WTC11 (cell line): ENCODE measurements around the gene TMEM156. TPM values are rescaled to one million over a fixed set of nuclear protein-coding genes. Genes with fewer than 3 reads are reported as not detected.

ENCODE experiments used
- ATAC-seq: fragments of 200-7000 bp; cut with Tn5 transposase; 2 replicates; pipeline ENCODE4 v1.10.0; 2021; ENCODE audit warnings: mild to moderate bottlenecking, moderate library complexity
- CTCF ChIA-PET: fragments of 300-600 bp; sonication (Branson Sonifier 250); formaldehyde crosslinking; loops from one replicate; lab custom pipeline; 2021; ENCODE audit warnings: antibody characterized with exemption; lab: Charles Lee
- POLR2A ChIA-PET: fragments of 350-600 bp; sonication (Branson Sonifier 250); formaldehyde crosslinking; loops from one replicate; lab custom pipeline; 2021; ENCODE audit warnings: antibody characterized with exemption; lab: Charles Lee
- DNase-seq: peaks from one replicate; pipeline ENCODE4 v3.0.0; 2021; ENCODE audit warnings: low spot score
- H3K27ac Mint-ChIP-seq: 2 replicates; pipeline ENCODE4 v1.8.0; 2021; ENCODE audit warnings: mixed read lengths
- H3K27me3 Mint-ChIP-seq: 2 replicates; pipeline ENCODE4 v1.8.0; 2021; ENCODE audit warnings: low read depth, mild to moderate bottlenecking, moderate library complexity, mixed read lengths
- H3K36me3 Mint-ChIP-seq: 2 replicates; pipeline ENCODE4 v1.8.0; 2021; ENCODE audit warnings: mixed read lengths
- H3K4me1 Mint-ChIP-seq: 2 replicates; pipeline ENCODE4 v1.8.0; 2022; ENCODE audit warnings: mixed read lengths
- H3K4me3 Mint-ChIP-seq: 2 replicates; pipeline ENCODE4 v1.8.0; 2021; ENCODE audit warnings: mild to moderate bottlenecking, moderate library complexity, mixed read lengths
- H3K9me3 Mint-ChIP-seq: 2 replicates; pipeline ENCODE4 v1.8.0; 2021; ENCODE audit warnings: mixed read lengths
- ATF1 ChIP-seq: sonication (generic); formaldehyde crosslinking; IDR thresholded peaks from 2 replicates; pipeline ENCODE4 v1.8.1; 2023; ENCODE audit warnings: mild to moderate bottlenecking, moderate library complexity, missing genetic modification reagents
- ATF6 ChIP-seq: sonication (generic); formaldehyde crosslinking; IDR thresholded peaks from 2 replicates; pipeline ENCODE4 v1.8.1; 2023; ENCODE audit warnings: mild to moderate bottlenecking, missing genetic modification reagents
- CBFB ChIP-seq: sonication (generic); formaldehyde crosslinking; IDR thresholded peaks from 2 replicates; pipeline ENCODE4 v1.8.1; 2022; ENCODE audit warnings: mild to moderate bottlenecking, low read depth, missing genetic modification reagents
- CREM ChIP-seq: sonication (generic); formaldehyde crosslinking; IDR thresholded peaks from 2 replicates; pipeline ENCODE4 v1.8.1; 2022; ENCODE audit warnings: mild to moderate bottlenecking, missing genetic modification reagents, moderate library complexity
- E2F4 ChIP-seq: sonication (generic); formaldehyde crosslinking; IDR thresholded peaks from 2 replicates; pipeline ENCODE4 v1.8.1; 2022; ENCODE audit warnings: low read depth, mild to moderate bottlenecking, moderate library complexity, missing genetic modification reagents, borderline replicate concordance
- ELF4 ChIP-seq: sonication (generic); formaldehyde crosslinking; IDR thresholded peaks from 2 replicates; pipeline ENCODE4 v1.8.1; 2022; ENCODE audit warnings: low read depth, mild to moderate bottlenecking, moderate library complexity, missing genetic modification reagents
- FOXJ3 ChIP-seq: sonication (generic); formaldehyde crosslinking; IDR thresholded peaks from 2 replicates; pipeline ENCODE4 v1.9.0; 2021; ENCODE audit warnings: missing genetic modification reagents, mild to moderate bottlenecking, borderline replicate concordance
- FOXP1 ChIP-seq: sonication (generic); formaldehyde crosslinking; IDR thresholded peaks from 2 replicates; pipeline ENCODE4 v1.8.0; 2022; ENCODE audit warnings: missing genetic modification reagents, mild to moderate bottlenecking, moderate library complexity, borderline replicate concordance
- HMGXB4 ChIP-seq: sonication (generic); formaldehyde crosslinking; IDR thresholded peaks from 2 replicates; pipeline ENCODE4 v1.8.1; 2023; ENCODE audit warnings: mild to moderate bottlenecking, moderate library complexity, missing genetic modification reagents
- IRF2 ChIP-seq: sonication (generic); formaldehyde crosslinking; IDR thresholded peaks from 2 replicates; pipeline ENCODE4 v1.8.0; 2022; ENCODE audit warnings: low read depth, missing genetic modification reagents, borderline replicate concordance
- JAZF1 ChIP-seq: fragments of 250-450 bp; sonication (Bioruptor Pico); IDR thresholded peaks from 2 replicates; pipeline ENCODE4 v1.9.0; 2021; ENCODE audit warnings: moderate library complexity, mild to moderate bottlenecking, inconsistent platforms
- NR2C2 ChIP-seq: sonication (generic); formaldehyde crosslinking; IDR thresholded peaks from 2 replicates; pipeline ENCODE4 v1.8.0; 2022; ENCODE audit warnings: mild to moderate bottlenecking, missing genetic modification reagents
- PRDM15 ChIP-seq: sonication (generic); formaldehyde crosslinking; IDR thresholded peaks from 2 replicates; pipeline ENCODE4 v1.8.0; 2022; ENCODE audit warnings: missing genetic modification reagents
- PREB ChIP-seq: sonication (generic); formaldehyde crosslinking; IDR thresholded peaks from 2 replicates; pipeline ENCODE4 v1.8.1; 2022; ENCODE audit warnings: mild to moderate bottlenecking, missing genetic modification reagents, moderate library complexity, borderline replicate concordance
- PRRX2 ChIP-seq: fragments of 250-450 bp; sonication (Bioruptor Pico); IDR thresholded peaks from 2 replicates; pipeline ENCODE4 v1.8.0; 2021; ENCODE audit warnings: mild to moderate bottlenecking
- RORB ChIP-seq: fragments of 250-450 bp; sonication (Bioruptor Pico); IDR thresholded peaks from 2 replicates; pipeline ENCODE4 v1.9.0; 2021; ENCODE audit warnings: mild to moderate bottlenecking
- SMAD4 ChIP-seq: sonication (generic); formaldehyde crosslinking; IDR thresholded peaks from 2 replicates; pipeline ENCODE4 v1.8.0; 2022; ENCODE audit warnings: mild to moderate bottlenecking, missing genetic modification reagents
- SP1 ChIP-seq: sonication (generic); formaldehyde crosslinking; conservative IDR thresholded peaks from 2 replicates; pipeline ENCODE4 v1.8.1; 2022; ENCODE audit warnings: missing genetic modification reagents
- TEAD4 ChIP-seq: sonication (generic); formaldehyde crosslinking; IDR thresholded peaks from 2 replicates; pipeline ENCODE4 v1.8.0; 2022; ENCODE audit warnings: mild to moderate bottlenecking, missing genetic modification reagents
- ZBTB43 ChIP-seq: sonication (generic); formaldehyde crosslinking; IDR thresholded peaks from 2 replicates; pipeline ENCODE4 v1.8.1; 2023; ENCODE audit warnings: mild to moderate bottlenecking, missing genetic modification reagents
- ZNF138 ChIP-seq: sonication (generic); formaldehyde crosslinking; conservative IDR thresholded peaks from 2 replicates; pipeline ENCODE4 v1.8.1; 2022; ENCODE audit warnings: mild to moderate bottlenecking, moderate library complexity, missing genetic modification reagents
- ZNF281 ChIP-seq: sonication (generic); formaldehyde crosslinking; IDR thresholded peaks from 2 replicates; pipeline ENCODE4 v1.8.0; 2023; ENCODE audit warnings: mild to moderate bottlenecking, missing genetic modification reagents
- ZNF416 ChIP-seq: fragments of 250-450 bp; sonication (Bioruptor Pico); IDR thresholded peaks from 2 replicates; pipeline ENCODE4 v1.9.0; 2021; ENCODE audit warnings: mild to moderate bottlenecking, inconsistent platforms
- ZNF671 ChIP-seq: fragments of 250-450 bp; sonication (Bioruptor Pico); IDR thresholded peaks from 2 replicates; pipeline ENCODE4 v1.8.0; 2021; ENCODE audit warnings: mild to moderate bottlenecking
- total RNA-seq: library from RNA; stranded (reverse); gene quantifications from 3 replicates; pipeline ENCODE4 v1.2.3, GENCODE V29; 2021

TMEM156 gene
- total RNA-seq, 1 experiment from 2014 or later: 0.24 TPM

- TF ChIP-seq RORB (CRISPR knock-in tag): no peak
- TF ChIP-seq ZNF416 (CRISPR knock-in tag): no peak
- TF ChIP-seq ZNF671 (CRISPR knock-in tag): no peak
- no peak for TF ChIP-seq ELF4
- TF ChIP-seq SP1 (CRISPR knock-in tag): no peak
- no peak for TF ChIP-seq ZNF138 (CRISPR knock-in tag)
- TF ChIP-seq ZBTB43 (CRISPR knock-in tag): no peak
- TF ChIP-seq E2F4 (CRISPR knock-in tag): no peak
- TF ChIP-seq IRF2 (CRISPR knock-in tag): no peak
- TF ChIP-seq ATF1: no peak
- no peak for TF ChIP-seq ATF6 (CRISPR knock-in tag)
- no peak for TF ChIP-seq FOXP1 (CRISPR knock-in tag)
- TF ChIP-seq, all 79 proteins: peak for 0
Measured at GRCh38 chr4:38930204-38930603, 102.0 kb downstream of the TMEM156 start (continued).

- Mint-ChIP-seq H3K4me3 (no peak overlapping the region), H3K27me3 (no peaks in the 10 kb centered on the region; the same call in 1 of the 2 replicates), H3K27ac (no peak overlapping the region), H3K36me3 (peaks cover 8% of the 10 kb centered on the region), H3K4me1 (peaks cover 4% of the 10 kb centered on the region; the same call in 1 of the 2 replicates), H3K9me3 (no peaks in the 10 kb centered on the region)
- POLR2A ChIA-PET: no interaction called here
- no peak for ATAC-seq
- CTCF ChIA-PET: interaction anchor here (1.7 kb wide), 1 partner anchor 68 kb away, joined by 6 read pairs; no protein-coding TSS in a partner anchor
- DNase-seq: no peak
- TF ChIP-seq SMAD4 (CRISPR knock-in tag): no peak
- TF ChIP-seq ZNF281 (CRISPR knock-in tag): no peak
- TF ChIP-seq FOXJ3 (CRISPR knock-in tag): no peak
- no peak for TF ChIP-seq PRDM15 (CRISPR knock-in tag)
- no peak for TF ChIP-seq HMGXB4 (CRISPR knock-in tag)
- no peak for TF ChIP-seq CBFB (CRISPR knock-in tag)
- no peak for TF ChIP-seq SP1 (CRISPR knock-in tag)
- no peak for TF ChIP-seq PREB (CRISPR knock-in tag)
- no peak for TF ChIP-seq ZNF138 (CRISPR knock-in tag)
- no peak for TF ChIP-seq TEAD4 (CRISPR knock-in tag)
- TF ChIP-seq NR2C2 (CRISPR knock-in tag): no peak
- no peak for TF ChIP-seq CREM (CRISPR knock-in tag)
- no peak for TF ChIP-seq JAZF1 (CRISPR knock-in tag)
- no peak for TF ChIP-seq PRRX2 (CRISPR knock-in tag)
Measured at GRCh38 chr4:38928974-38929373, 103.2 kb downstream of the TMEM156 start.
